ENCODE measurements around the gene KLF11. TPM values are rescaled to one million over a fixed set of nuclear protein-coding genes. Genes with fewer than 3 reads are reported as not detected.

Gene KLF11
- total RNA-seq, 1 experiment from 2014 or later, result 15.0 TPM

- DNase-seq (ENCODE audit: extremely low read depth, low read depth), result no peak
Measured at GRCh38 chr2:10061221-10061925, 18.0 kb downstream of the KLF11 start.

- DNase-seq (ENCODE audit: extremely low read depth, low read depth), result no peak
Measured at GRCh38 chr2:10062931-10063365, 19.6 kb downstream of the KLF11 start.

- DNase-seq (ENCODE audit: extremely low read depth, low read depth), result no peak
Measured at GRCh38 chr2:10063566-10063965, 20.2 kb downstream of the KLF11 start.

GRCh38 chr2:10064932-10065772 lies 21.8 kb downstream of the KLF11 start:
- no peak for DNase-seq (ENCODE audit: extremely low read depth, low read depth)

- DNase-seq (ENCODE audit: extremely low read depth, low read depth), result no peak
Measured at GRCh38 chr2:10065773-10066055, 22.4 kb downstream of the KLF11 start.

- DNase-seq (ENCODE audit: extremely low read depth, low read depth), result no peak
Measured at GRCh38 chr2:10067330-10067729, 24.0 kb downstream of the KLF11 start.

GRCh38 chr2:10067881-10068280 lies 24.5 kb downstream of the KLF11 start:
- no peak for DNase-seq (ENCODE audit: extremely low read depth, low read depth)

GRCh38 chr2:10071176-10071575 lies 27.8 kb downstream of the KLF11 start:
- no peak for DNase-seq (ENCODE audit: extremely low read depth, low read depth)

- DNase-seq (ENCODE audit: extremely low read depth, low read depth), result no peak
Measured at GRCh38 chr2:10071595-10071994, 28.2 kb downstream of the KLF11 start.

GRCh38 chr2:10072656-10073480 lies 29.5 kb downstream of the KLF11 start:
- DNase-seq (ENCODE audit: extremely low read depth, low read depth), result peak; percentile 84

- DNase-seq (ENCODE audit: extremely low read depth, low read depth), result no peak
Measured at GRCh38 chr2:10073706-10074105, 30.4 kb downstream of the KLF11 start.

- DNase-seq (ENCODE audit: extremely low read depth, low read depth), result no peak
Measured at GRCh38 chr2:10075101-10075500, 31.8 kb downstream of the KLF11 start.

- no peak for DNase-seq (ENCODE audit: extremely low read depth, low read depth)
Measured at GRCh38 chr2:10075571-10076209, 32.3 kb downstream of the KLF11 start.

GRCh38 chr2:10076511-10076910 lies 33.2 kb downstream of the KLF11 start:
- no peak for DNase-seq (ENCODE audit: extremely low read depth, low read depth)

- no peak for DNase-seq (ENCODE audit: extremely low read depth, low read depth)
Measured at GRCh38 chr2:10076988-10077527, 33.7 kb downstream of the KLF11 start.

- DNase-seq (ENCODE audit: extremely low read depth, low read depth), result no peak
Measured at GRCh38 chr2:10078001-10078400, 34.7 kb downstream of the KLF11 start.

GRCh38 chr2:10078704-10079265 lies 35.4 kb downstream of the KLF11 start:
- DNase-seq (ENCODE audit: extremely low read depth, low read depth), result no peak

- no peak for DNase-seq (ENCODE audit: extremely low read depth, low read depth)
Measured at GRCh38 chr2:10079266-10079869, 36.0 kb downstream of the KLF11 start.

- peak; percentile 11 for DNase-seq (ENCODE audit: extremely low read depth, low read depth)
Measured at GRCh38 chr2:10079870-10080535, 36.7 kb downstream of the KLF11 start, which contains the start of gene CYS1. CYS1 (minus strand) TSS chr2:10080411; CDS start chr2:10080223, 188 bp downstream.
